Upper lobe of right lung (tissue), 1 donor: Measurements from ENCODE around the gene ZNF700. TPM values are rescaled to one million over a fixed set of nuclear protein-coding genes. Genes with fewer than 3 reads are reported as not detected.

ENCODE experiments used
- ATAC-seq: fragments of 200-7000 bp; cut with Tn5 transposase; one replicate; pipeline ENCODE4 v1.9.1; 2020; ENCODE audit warnings: mild to moderate bottlenecking, moderate library complexity
- DNase-seq: peaks from one replicate; pipeline ENCODE4 v3.0.0-alpha.2; 2020
- H3K27ac ChIP-seq: fragments of 200-600 bp; one replicate; pipeline ENCODE4 v1.8.0; 2022
- H3K27me3 ChIP-seq: fragments of 200-600 bp; one replicate; pipeline ENCODE4 v1.8.0; 2022; ENCODE audit warnings: mild to moderate bottlenecking
- H3K36me3 ChIP-seq: fragments of 200-600 bp; one replicate; pipeline ENCODE4 v1.8.0; 2022
- H3K4me1 ChIP-seq: fragments of 200-600 bp; one replicate; pipeline ENCODE4 v1.8.0; 2022
- H3K4me3 ChIP-seq: fragments of 200-600 bp; one replicate; pipeline ENCODE4 v1.8.0; 2022; ENCODE audit warnings: mild to moderate bottlenecking
- H3K9me3 ChIP-seq: fragments of 200-600 bp; one replicate; pipeline ENCODE4 v1.8.0; 2022
- intact Hi-C: fragments of 100-400 bp; cut with DNase I; formaldehyde crosslinking; loops from one replicate; pipeline ENCODE4 v1.11.0; 2022
- total RNA-seq: library from RNA; stranded (reverse); fragmentation: NEBNext Ultra II Directional; extraction: Animal tissue kit (Norgen Biotek cat#: 25700); gene quantifications from one replicate; pipeline ENCODE4 v1.2.1, GENCODE V29; 2021
- TF ChIP-seq, protein P1 (sequence below): fragments of 200-600 bp; IDR thresholded peaks from one replicate; pipeline ENCODE4 v1.8.0; 2022; ENCODE audit warnings: antibody characterized with exemption
- donor health status: DM: no; HTN: yes; CAD: no; lungs with severe emphysema.

ZNF700 gene
- total RNA-seq, 1 donor from 2014 or later, result 10.9 TPM

DNA sequence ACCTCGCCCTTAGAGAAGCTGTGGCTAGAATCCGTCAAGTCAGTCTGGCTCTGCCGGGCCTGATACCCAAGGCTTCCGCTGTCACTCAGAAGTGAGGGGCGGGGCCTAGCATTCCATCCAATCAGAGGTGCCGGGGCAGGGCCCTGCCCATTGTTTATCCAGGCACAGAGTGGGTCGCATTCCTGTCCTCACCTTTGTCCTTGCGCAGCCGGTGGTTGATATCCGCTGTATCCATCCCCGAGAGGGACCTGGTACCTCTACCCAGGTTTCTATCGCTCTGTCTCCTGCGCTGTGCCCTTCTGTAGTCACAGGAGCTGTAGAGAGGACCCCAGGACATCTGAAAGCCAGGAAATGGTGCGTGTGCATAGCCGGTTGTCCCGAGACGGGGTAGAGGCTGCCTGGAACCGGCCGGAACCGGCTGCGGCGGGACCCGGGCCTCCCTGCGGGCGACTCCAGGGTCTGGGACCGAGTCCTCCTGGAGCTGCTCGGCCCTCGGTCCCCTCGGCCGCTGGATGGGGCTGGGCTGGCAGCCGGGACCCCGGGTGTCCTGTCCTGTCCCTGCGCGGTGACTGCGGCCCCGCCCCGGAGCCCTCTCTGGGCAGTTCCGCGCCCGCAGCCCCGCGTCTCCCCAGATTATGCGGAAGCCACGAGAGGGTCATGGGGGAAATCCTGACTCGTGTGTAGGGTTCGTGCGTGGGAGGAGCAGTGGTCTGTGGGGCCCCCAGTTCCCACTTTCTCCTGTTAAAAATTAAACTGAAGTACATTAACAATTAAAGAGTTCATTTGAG is 40.1 kb downstream of the ZNF700 start, which contains the start of gene ZNF763:
ZNF763 (plus strand) TSS at position 183 of the 788 bp plus-strand sequence; CDS start at position 352, 169 bp downstream.
- intact Hi-C loops, result no loop called here
- no peaks in the 10 kb centered on the region for H3K36me3 ChIP-seq
- no peaks in the 10 kb centered on the region for H3K27me3 ChIP-seq
- no peaks in the 10 kb centered on the region for H3K9me3 ChIP-seq
- H3K4me3 ChIP-seq, result peak within 1 kb of the TSS; percentile 93
- peak within 1 kb of the TSS; percentile 99 for H3K27ac ChIP-seq
- TF ChIP-seq, protein P1, sequence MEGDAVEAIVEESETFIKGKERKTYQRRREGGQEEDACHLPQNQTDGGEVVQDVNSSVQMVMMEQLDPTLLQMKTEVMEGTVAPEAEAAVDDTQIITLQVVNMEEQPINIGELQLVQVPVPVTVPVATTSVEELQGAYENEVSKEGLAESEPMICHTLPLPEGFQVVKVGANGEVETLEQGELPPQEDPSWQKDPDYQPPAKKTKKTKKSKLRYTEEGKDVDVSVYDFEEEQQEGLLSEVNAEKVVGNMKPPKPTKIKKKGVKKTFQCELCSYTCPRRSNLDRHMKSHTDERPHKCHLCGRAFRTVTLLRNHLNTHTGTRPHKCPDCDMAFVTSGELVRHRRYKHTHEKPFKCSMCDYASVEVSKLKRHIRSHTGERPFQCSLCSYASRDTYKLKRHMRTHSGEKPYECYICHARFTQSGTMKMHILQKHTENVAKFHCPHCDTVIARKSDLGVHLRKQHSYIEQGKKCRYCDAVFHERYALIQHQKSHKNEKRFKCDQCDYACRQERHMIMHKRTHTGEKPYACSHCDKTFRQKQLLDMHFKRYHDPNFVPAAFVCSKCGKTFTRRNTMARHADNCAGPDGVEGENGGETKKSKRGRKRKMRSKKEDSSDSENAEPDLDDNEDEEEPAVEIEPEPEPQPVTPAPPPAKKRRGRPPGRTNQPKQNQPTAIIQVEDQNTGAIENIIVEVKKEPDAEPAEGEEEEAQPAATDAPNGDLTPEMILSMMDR, result no peak
- DNase-seq (peak; percentile 97), ATAC-seq (peak; percentile 99)
- peaks cover 17% of the 10 kb centered on the region for H3K4me1 ChIP-seq

GRCh38 chr19:11970174-11970573 is 45.3 kb downstream of the ZNF700 start:
- DNase-seq (no peak), ATAC-seq (no peak)
- no peaks in the 10 kb centered on the region for H3K36me3 ChIP-seq
- no peaks in the 10 kb centered on the region for H3K9me3 ChIP-seq
- H3K27me3 ChIP-seq, result no peaks in the 10 kb centered on the region
- no peak overlapping the region for H3K4me3 ChIP-seq
- TF ChIP-seq, protein P1, result no peak
- intact Hi-C loops, result no loop called here
- H3K27ac ChIP-seq, result no peak overlapping the region
- peaks cover 5% of the 10 kb centered on the region for H3K4me1 ChIP-seq

GRCh38 chr19:11971041-11971440 is 46.1 kb downstream of the ZNF700 start:
- no peaks in the 10 kb centered on the region for H3K4me1 ChIP-seq
- DNase-seq, result no peak
- no peak overlapping the region for H3K4me3 ChIP-seq
- H3K9me3 ChIP-seq, result no peaks in the 10 kb centered on the region
- TF ChIP-seq, protein P1, result no peak
- no peak overlapping the region for H3K27ac ChIP-seq
- H3K27me3 ChIP-seq, result no peaks in the 10 kb centered on the region
- intact Hi-C loops, result no loop called here
- ATAC-seq, result peak; percentile 82
- no peaks in the 10 kb centered on the region for H3K36me3 ChIP-seq

DNA sequence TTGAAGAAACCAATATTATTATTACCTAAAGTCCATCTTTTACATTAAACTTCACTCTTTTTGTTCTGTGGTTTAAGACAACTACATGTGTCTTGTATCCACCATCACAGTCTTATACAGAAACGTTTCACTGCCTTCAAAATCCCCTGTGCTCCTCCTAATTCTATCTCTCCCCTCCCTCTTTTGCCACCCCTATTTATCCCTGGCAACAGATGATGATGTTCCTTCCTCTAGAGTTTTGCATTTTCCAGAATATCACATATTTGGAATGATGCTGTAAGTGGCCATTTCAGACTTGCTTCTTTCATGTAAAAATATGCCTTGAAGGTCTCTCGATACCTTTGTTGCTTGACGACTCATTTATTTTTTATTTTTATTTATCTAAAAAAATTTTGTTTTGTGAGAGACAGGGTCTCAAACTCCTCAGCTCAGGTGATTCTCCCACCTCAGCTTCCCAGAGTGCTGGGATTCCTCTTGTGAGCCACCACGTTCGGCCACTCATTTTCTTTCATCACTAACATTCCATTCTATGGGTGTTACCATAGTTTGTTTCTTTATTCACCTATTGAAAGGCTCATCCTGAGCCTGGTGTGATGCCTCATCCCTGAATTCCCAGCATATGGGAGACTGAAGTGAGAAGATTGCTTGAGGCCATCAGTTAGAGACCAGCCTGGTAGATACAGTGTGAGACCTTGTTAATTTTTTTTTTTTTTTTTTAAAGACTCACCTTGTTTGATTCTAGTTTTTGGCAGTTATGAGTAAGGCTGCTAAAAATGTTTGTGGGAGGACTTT is 48.3 kb downstream of the ZNF700 start:
- Histone ChIP-seq H3K4me3 (no peak overlapping the region), H3K36me3 (peaks cover 8% of the 10 kb centered on the region), H3K27ac (no peak overlapping the region), H3K27me3 (no peaks in the 10 kb centered on the region), H3K4me1 (no peaks in the 10 kb centered on the region), H3K9me3 (peaks cover 5% of the 10 kb centered on the region)
- no peak for DNase-seq
- intact Hi-C loops, result no loop called here
- TF ChIP-seq, protein P1, result no peak
- no peak for ATAC-seq

- no peak for ATAC-seq
- intact Hi-C loops, result no loop called here
- H3K36me3 ChIP-seq, result peaks cover 8% of the 10 kb centered on the region
- DNase-seq, result no peak
- no peaks in the 10 kb centered on the region for H3K27me3 ChIP-seq
- TF ChIP-seq, protein P1, result no peak
- H3K27ac ChIP-seq, result no peak overlapping the region
- no peak overlapping the region for H3K4me3 ChIP-seq
- H3K9me3 ChIP-seq, result peaks cover 29% of the 10 kb centered on the region
- no peaks in the 10 kb centered on the region for H3K4me1 ChIP-seq
Measured at GRCh38 chr19:11978492-11979100, 53.7 kb downstream of the ZNF700 start.
